Esophagus muscularis mucosa (tissue), 4 donors: Measurements from ENCODE around the gene PLPP4.

Source experiments
- CTCF ChIP-seq, 3 experiments: fragments of 200-600 bp in 2 of 3; fragments of 450-650 bp in 1 of 3; sonication (generic) in 2 of 3; IDR thresholded peaks; one replicate each; pipeline ENCODE4 v1.5.1; 2017 to 2019; ENCODE audit warnings: antibody characterized with exemption in 3 of 3, mild to moderate bottlenecking in 2 of 3, moderate library complexity in 1 of 3
- EP300 ChIP-seq: sonication (generic); formaldehyde crosslinking; IDR thresholded peaks from one replicate; pipeline ENCODE4 v1.6.1; 2017; ENCODE audit warnings: antibody characterized with exemption
- POLR2A ChIP-seq: fragments of 450-650 bp; IDR thresholded peaks from one replicate; pipeline ENCODE4 v1.6.1; 2017; ENCODE audit warnings: antibody characterized with exemption, moderate library complexity, mild to moderate bottlenecking, low read depth
- POLR2AphosphoS5 ChIP-seq, 2 donors: sonication (generic); formaldehyde crosslinking; IDR thresholded peaks; one replicate each; pipeline ENCODE4 v1.6.1; 2017; ENCODE audit warnings: antibody characterized with exemption in 2 of 2

DNA sequence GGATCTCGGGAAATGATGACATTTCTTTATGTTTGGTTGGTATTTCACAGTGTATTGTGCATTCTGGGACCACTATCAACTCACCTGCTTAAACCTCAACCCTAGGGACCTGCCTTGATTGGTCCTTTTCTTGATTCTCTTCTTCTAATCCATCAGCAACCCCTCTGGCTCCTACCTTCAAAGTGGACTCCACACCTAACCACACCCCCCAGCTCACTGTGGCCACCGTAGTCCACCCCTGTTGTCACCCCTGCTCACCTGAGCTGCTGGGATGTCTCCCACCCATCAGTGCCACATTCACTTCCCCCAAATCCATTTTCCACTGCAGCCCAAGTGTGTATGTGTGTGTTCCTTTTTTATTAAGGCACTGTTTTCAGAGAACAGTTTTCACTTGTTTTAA lies 145.0 kb downstream of the PLPP4 start:
- TF ChIP-seq POLR2AphosphoS5 (IDR thresholded peaks at IDR 0.05) (no peak), EP300 (no peak), CTCF (IDR thresholded peaks at IDR 0.05) (no peak), POLR2A (no peak)
